GM21576 (cell line): ENCODE measurements around the gene PCDHGB5.

ENCODE experiments used
- ATAC-seq: cut with Tn5 transposase; IDR thresholded peaks from one replicate; pipeline ENCODE4 v1.9.1; 2021; ENCODE audit warnings: mild to moderate bottlenecking, moderate library complexity; ENCODE audit not compliant: unreplicated experiment

The PCDHGB5 gene

DNA sequence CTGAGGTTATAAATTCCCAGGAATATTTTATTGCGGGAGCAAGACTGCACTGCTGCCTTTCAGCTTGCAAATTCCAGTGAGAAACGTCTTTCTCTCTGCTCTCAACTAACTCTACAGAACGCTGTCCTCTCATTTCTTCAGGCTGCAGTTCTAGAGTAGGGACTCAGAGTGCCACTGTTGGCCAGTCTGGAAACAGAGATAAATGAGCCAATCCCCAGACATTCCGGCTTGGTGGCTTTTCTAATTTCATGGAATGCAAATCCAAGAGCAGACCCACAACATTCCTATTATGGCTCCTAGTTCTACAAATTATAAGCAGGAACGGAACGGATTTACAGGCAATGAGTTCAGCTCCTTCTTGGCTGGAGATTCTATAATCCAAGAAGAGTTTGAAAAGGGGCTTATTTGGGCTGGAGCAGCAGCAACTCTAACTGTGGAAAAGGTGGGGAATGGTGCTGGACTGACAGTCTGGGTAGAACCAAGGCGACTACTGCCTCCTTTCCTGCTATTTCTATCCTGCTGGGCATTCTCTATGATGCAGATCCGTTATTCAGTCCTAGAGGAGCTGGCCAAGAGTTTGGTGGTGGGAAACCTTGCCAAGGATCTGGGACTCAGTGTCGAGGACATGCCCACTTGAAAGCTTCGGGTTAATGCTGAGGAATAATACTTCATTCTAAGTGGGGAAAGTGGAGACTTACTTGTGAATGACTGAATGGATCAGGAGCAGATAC is 41.8 kb downstream of the PCDHGB5 start:
- no peak for ATAC-seq

DNA sequence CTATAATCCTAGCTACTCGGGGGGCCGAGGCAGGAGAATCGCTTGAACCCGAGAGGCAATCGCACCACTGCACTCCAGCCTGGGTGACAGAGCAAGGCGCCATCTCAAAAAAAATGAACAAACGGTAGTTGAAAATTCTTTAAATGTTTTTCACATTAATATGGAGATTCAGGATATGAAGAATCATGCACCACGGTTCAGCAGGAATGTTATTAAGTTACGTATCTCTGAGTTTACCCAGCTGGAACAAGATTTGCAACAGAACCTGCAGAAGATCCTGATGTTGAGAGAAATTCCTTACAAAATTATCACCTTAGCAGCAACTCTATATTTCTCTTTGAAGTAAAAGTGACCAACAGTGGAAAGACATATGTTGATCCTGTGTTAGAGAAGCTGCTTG is 42.6 kb downstream of the PCDHGB5 start:
- no peak for ATAC-seq

DNA sequence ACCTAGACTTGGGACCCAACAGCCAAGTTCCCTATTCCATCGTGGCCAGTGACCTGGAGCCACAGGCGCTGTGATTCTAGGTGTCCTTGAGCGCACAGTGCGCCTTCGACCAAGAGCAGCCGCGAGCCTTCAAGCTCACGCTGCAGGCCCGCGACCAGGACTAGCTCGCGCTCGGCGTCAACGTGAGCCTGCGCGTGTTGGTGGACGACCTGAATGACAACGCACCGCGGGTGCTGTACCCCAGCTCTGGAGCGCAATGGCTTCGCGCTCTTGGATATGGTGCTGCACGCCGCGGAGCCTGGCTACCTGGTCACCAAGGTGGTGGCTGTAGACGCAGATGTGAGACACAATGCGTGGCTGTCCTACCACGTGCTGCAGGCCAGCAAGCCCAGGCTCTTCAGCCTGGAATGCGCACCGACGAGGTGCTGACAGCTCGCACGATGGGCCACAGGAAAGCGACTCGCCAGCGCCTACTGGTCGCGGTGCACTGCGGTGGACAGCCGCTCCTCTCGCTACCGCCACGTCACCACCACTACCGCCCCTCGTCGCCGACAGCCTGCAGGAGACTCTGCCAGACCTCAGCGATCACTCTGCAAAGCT is 43.9 kb downstream of the PCDHGB5 start:
- ATAC-seq = no peak
